ENCODE data around the gene CARS1. TPM values are rescaled to one million over a fixed set of nuclear protein-coding genes. Genes with fewer than 3 reads are reported as not detected.

CARS1 gene
- polyA plus RNA-seq, 3 donors, result 30.9 to 46.8 (median 35.7) TPM

- no peak overlapping the region for H3K9ac ChIP-seq (ENCODE audit: insufficient read depth, low read length, poor library complexity, severe bottlenecking)
- peaks cover 75 to 100% of the 10 kb centered on the region in 2 donors for H3K36me3 Mint-ChIP-seq
- intact Hi-C loops (cut with micrococcal nuclease), result no loop called here
- no peak overlapping the region for H3K4me3 Mint-ChIP-seq
- no peak overlapping the region for H2AFZ ChIP-seq (ENCODE audit: insufficient read depth, low read depth, low read length, poor library complexity, severe bottlenecking)
- peaks cover 72 to 96% of the 10 kb centered on the region in 2 donors for H3K36me3 ChIP-seq (replicated peaks in 1 of 2; ENCODE audit: control insufficient read depth in 1 of 2, insufficient read depth in 2 of 2, low read length in 2 of 2)
- no peaks in the 10 kb centered on the region for H4K20me1 ChIP-seq (ENCODE audit: insufficient read depth, low read length)
- H3K4me1 ChIP-seq (ENCODE audit: control insufficient read depth in 1 of 2, insufficient read depth in 2 of 2, low read length in 2 of 2), result no peaks in the 10 kb centered on the region
- H3K27ac ChIP-seq (ENCODE audit: low read depth in 1 of 2, low read length in 2 of 2), result no peak overlapping the region
- H3K4me3 ChIP-seq (replicated peaks in 1 of 3; ENCODE audit: low read depth in 2 of 3, low read length in 3 of 3), result no peak overlapping the region
- 98% methylated on average over 7 of the region's 9 CpGs for WGBS (ENCODE audit: insufficient coverage)
- no peaks in the 10 kb centered on the region for H3K27me3 ChIP-seq (ENCODE audit: control insufficient read depth in 2 of 2, insufficient read depth in 2 of 2, low read length in 2 of 2)
- no peak for DNase-seq
- no peak for TF ChIP-seq CTCF (IDR thresholded peaks at IDR 0.05)
- no peaks in the 10 kb centered on the region for H3K9me3 ChIP-seq (replicated peaks in 1 of 2; ENCODE audit: control insufficient read depth in 1 of 2, insufficient read depth in 1 of 2, low read length in 2 of 2)
- H3K27ac Mint-ChIP-seq, result peak overlapping the region in 2 of 7 donors; percentile 17 to 39
- H3K79me2 ChIP-seq (ENCODE audit: insufficient read depth, low read length), result no peaks in the 10 kb centered on the region
- peaks cover 0 to 2% (median 0%) of the 10 kb centered on the region in 3 donors for H3K27me3 Mint-ChIP-seq (ENCODE audit: low read depth in 3 of 3)
- H3K4me1 Mint-ChIP-seq, result no peaks in the 10 kb centered on the region
- no peaks in the 10 kb centered on the region for H3K9me3 Mint-ChIP-seq
- no peak overlapping the region for H3K4me2 ChIP-seq (replicated peaks; ENCODE audit: extremely low read depth, low read length, poor library complexity, severe bottlenecking)
Measured at GRCh38 chr11:3008746-3009336, 48.4 kb downstream of the CARS1 start.

- TF ChIP-seq CTCF (IDR thresholded peaks at IDR 0.05), result no peak
- Histone ChIP-seq H2AFZ (ENCODE audit: insufficient read depth, low read depth, low read length, poor library complexity, severe bottlenecking) (no peak overlapping the region), H3K4me1 (ENCODE audit: control insufficient read depth in 1 of 2, insufficient read depth in 2 of 2, low read length in 2 of 2) (peaks cover 5% of the 10 kb centered on the region in 2 donors), H3K4me2 (replicated peaks; ENCODE audit: extremely low read depth, low read length, poor library complexity, severe bottlenecking) (no peak overlapping the region), H3K79me2 (ENCODE audit: insufficient read depth, low read length) (no peaks in the 10 kb centered on the region), H3K9me3 (replicated peaks in 1 of 2; ENCODE audit: control insufficient read depth in 1 of 2, insufficient read depth in 1 of 2, low read length in 2 of 2) (no peaks in the 10 kb centered on the region), H3K27ac (ENCODE audit: low read depth in 1 of 2, low read length in 2 of 2) (no peak overlapping the region), H4K20me1 (ENCODE audit: insufficient read depth, low read length) (peaks cover 8% of the 10 kb centered on the region), H3K9ac (ENCODE audit: insufficient read depth, low read length, poor library complexity, severe bottlenecking) (no peak overlapping the region), H3K36me3 (replicated peaks in 1 of 2; ENCODE audit: control insufficient read depth in 1 of 2, insufficient read depth in 2 of 2, low read length in 2 of 2) (peaks cover 68 to 97% of the 10 kb centered on the region in 2 donors), H3K4me3 (replicated peaks in 1 of 3; ENCODE audit: low read depth in 2 of 3, low read length in 3 of 3) (no peak overlapping the region), H3K27me3 (ENCODE audit: control insufficient read depth in 2 of 2, insufficient read depth in 2 of 2, low read length in 2 of 2) (no peaks in the 10 kb centered on the region)
- WGBS (ENCODE audit: insufficient coverage), result 97% methylated on average over 6 of the region's 20 CpGs
- H3K9me3 Mint-ChIP-seq, result peaks cover 0 to 3% (median 0%) of the 10 kb centered on the region in 7 donors
- H3K4me3 Mint-ChIP-seq, result no peak overlapping the region
- H3K27ac Mint-ChIP-seq, result no peak overlapping the region
- peaks cover 9% of the 10 kb centered on the region for H3K4me1 Mint-ChIP-seq
- peaks cover 84 to 100% of the 10 kb centered on the region in 2 donors for H3K36me3 Mint-ChIP-seq
- intact Hi-C loops (cut with micrococcal nuclease), result no loop called here
- no peaks in the 10 kb centered on the region for H3K27me3 Mint-ChIP-seq (ENCODE audit: low read depth in 3 of 3)
- no peak for DNase-seq
Measured at GRCh38 chr11:3007404-3008010, 49.7 kb downstream of the CARS1 start.

All from CD14-positive monocyte (primary cell).